HCT116 (cell line): Measurements from ENCODE around the gene PCDHGC4. TPM values are rescaled to one million over a fixed set of nuclear protein-coding genes. Genes with fewer than 3 reads are reported as not detected.

ENCODE experiments used
- ATAC-seq: fragments of 200-7000 bp; cut with Tn5 transposase; 2 replicates; pipeline ENCODE4 v1.9.1; 2020; ENCODE audit warnings: mild to moderate bottlenecking, moderate library complexity
- BruUV-seq: library from RNA; stranded (reverse); fragments of 400-500 nt; replicated peaks from 2 replicates; lab custom pipeline; 2021; lab: Mats Ljungman, UMichigan
- CTCF ChIA-PET: fragments of 300-600 bp; sonication (Branson Sonifier 250); formaldehyde crosslinking; loops from one replicate; lab custom pipeline; 2021; ENCODE audit warnings: antibody characterized with exemption; lab: Charles Lee
- POLR2A ChIA-PET: fragments of 300-600, 350-600 bp; sonication (Branson Sonifier 250); formaldehyde crosslinking; loops from one replicate; lab custom pipeline; 2021; ENCODE audit warnings: antibody characterized with exemption; lab: Charles Lee
- RAD21 ChIA-PET, 2 experiments: fragments of 300-600 bp; sonication (Branson Sonifier 250); formaldehyde crosslinking; loops; one replicate each; lab custom pipeline; 2023; ENCODE audit warnings: low total read pairs in 2 of 2; ENCODE audit not compliant: uncharacterized antibody in 2 of 2, unreplicated experiment in 2 of 2, low non-redundant PET in 1 of 2; lab: Charles Lee
- DNase-seq: peaks from one replicate; pipeline ENCODE4 v3.0.0-alpha.2; 2010; ENCODE audit warnings: low read depth, low spot score
- H2AFZ ChIP-seq: fragments of 200-600 bp; shearing (Covaris generic), sonication (generic); 2 replicates; pipeline ENCODE4 v1.6.1; 2017; ENCODE audit warnings: low read depth, mixed run types, mixed read lengths, antibody characterized with exemption, low read length; ENCODE audit not compliant: poor library complexity, severe bottlenecking
- H3K27ac ChIP-seq: 2 replicates; pipeline ENCODE4 v1.5.1; 2012; ENCODE audit warnings: low read depth, low read length
- H3K27me3 ChIP-seq: fragments of 200-600 bp; sonication (generic); 2 replicates; pipeline ENCODE4 v1.6.1; 2016; ENCODE audit warnings: mixed run types, low read length, mixed read lengths; ENCODE audit not compliant: insufficient read depth
- H3K36me3 ChIP-seq, 2 experiments: fragments of 200-500 bp in 1 of 2; fragments of 200-600 bp in 1 of 2; sonication (Bioruptor generic) in 1 of 2; sonication (generic) in 1 of 2; 2 replicates each; pipeline versions ENCODE4 v1.5.1 to v1.6.1; 2014 to 2016; ENCODE audit warnings: low read length in 2 of 2, inconsistent platforms in 1 of 2, mixed read lengths in 1 of 2, mixed run types in 1 of 2; ENCODE audit not compliant: insufficient read depth in 2 of 2, control insufficient read depth in 1 of 2
- H3K4me1 ChIP-seq, 2 experiments: fragments of 200-600 bp in 1 of 2; sonication (generic) in 1 of 2; 2 replicates each; pipeline versions ENCODE4 v1.5.1 to v1.6.1; 2012 to 2017; ENCODE audit warnings: low read length in 2 of 2, inconsistent platforms in 1 of 2, mild to moderate bottlenecking in 1 of 2, mixed read lengths in 1 of 2, mixed run types in 1 of 2, moderate library complexity in 1 of 2; ENCODE audit not compliant: insufficient read depth in 2 of 2, control insufficient read depth in 1 of 2
- H3K4me2 ChIP-seq: fragments of 200-600 bp; sonication (generic); 2 replicates; pipeline ENCODE4 v1.6.1; 2017; ENCODE audit warnings: mixed run types, low read length, mixed read lengths
- H3K4me3 ChIP-seq, 2 experiments: fragments of 200-600 bp in 1 of 2; sonication (generic) in 1 of 2; replicated peaks in 1 of 2; 2 replicates each; pipeline ENCODE4 v1.5.1; 2011 to 2016; ENCODE audit warnings: low read length in 2 of 2, control low read depth in 1 of 2, low read depth in 1 of 2, mild to moderate bottlenecking in 1 of 2, mixed read lengths in 1 of 2, mixed run types in 1 of 2
- H3K79me2 ChIP-seq: fragments of 200-600 bp; sonication (generic); 2 replicates; pipeline ENCODE4 v1.6.1; 2017; ENCODE audit warnings: mild to moderate bottlenecking, mixed run types, low read length, moderate library complexity, mixed read lengths; ENCODE audit not compliant: insufficient read depth
- H3K9ac ChIP-seq: fragments of 200-600 bp; sonication (generic); 2 replicates; pipeline ENCODE4 v1.6.1; 2016; ENCODE audit warnings: low read length, mixed read lengths
- H3K9me2 ChIP-seq: fragments of 200-600 bp; sonication (generic), shearing (Covaris generic); 2 replicates; pipeline ENCODE4 v1.6.1; 2017; ENCODE audit warnings: mixed run types, mild to moderate bottlenecking, moderate library complexity; ENCODE audit not compliant: insufficient read depth
- H3K9me3 ChIP-seq, 2 experiments: fragments of 200-500 bp in 1 of 2; fragments of 200-600 bp in 1 of 2; sonication (Bioruptor generic) in 1 of 2; sonication (generic) in 1 of 2; 2 replicates each; pipeline ENCODE4 v1.6.1; 2014 to 2017; ENCODE audit warnings: low read length in 2 of 2, mixed read lengths in 2 of 2, inconsistent platforms in 1 of 2, low read depth in 1 of 2, mild to moderate bottlenecking in 1 of 2, mixed run types in 1 of 2, moderate library complexity in 1 of 2; ENCODE audit not compliant: control insufficient read depth in 1 of 2, insufficient read depth in 1 of 2
- H4K20me1 ChIP-seq: fragments of 200-600 bp; sonication (generic), shearing (Covaris generic); 2 replicates; pipeline ENCODE4 v1.6.1; 2017; ENCODE audit warnings: mixed run types, mild to moderate bottlenecking, moderate library complexity; ENCODE audit not compliant: insufficient read depth
- ATF3 ChIP-seq: IDR thresholded peaks from 2 replicates; pipeline ENCODE4 v1.6.1; 2012
- CBX3 ChIP-seq: IDR thresholded peaks from 2 replicates; pipeline ENCODE4 v1.6.1; 2012; ENCODE audit warnings: low read depth
- CEBPB ChIP-seq: IDR thresholded peaks from 2 replicates; pipeline ENCODE4 v1.6.1; 2012; ENCODE audit warnings: low read depth
- CTCF ChIP-seq, 3 experiments: fragments of 200-600 bp in 1 of 3; sonication (generic) in 1 of 3; IDR thresholded peaks in 2 of 3; conservative IDR thresholded peaks in 1 of 3; 2 replicates each; pipeline ENCODE4 v1.5.1; 2012 to 2017; ENCODE audit warnings: low read depth in 2 of 3, low read length in 2 of 3, antibody characterized with exemption in 1 of 3, borderline replicate concordance in 1 of 3, control low read depth in 1 of 3, mild to moderate bottlenecking in 1 of 3, mixed read lengths in 1 of 3, mixed run types in 1 of 3, moderate library complexity in 1 of 3; ENCODE audit not compliant: insufficient read depth in 1 of 3
- EGR1 ChIP-seq: IDR thresholded peaks from 2 replicates; pipeline ENCODE4 v1.6.1; 2012; ENCODE audit warnings: low read depth
- ELF1 ChIP-seq: IDR thresholded peaks from 2 replicates; pipeline ENCODE4 v1.6.1; 2012; ENCODE audit warnings: low read depth, borderline replicate concordance
- EZH2 ChIP-seq: fragments of 200-600 bp; sonication (generic); IDR thresholded peaks from 2 replicates; pipeline ENCODE4 v1.6.1; 2017; ENCODE audit warnings: antibody characterized with exemption, mixed run types
- EZH2phosphoT487 ChIP-seq: fragments of 200-600 bp; IDR thresholded peaks from 2 replicates; pipeline ENCODE4 v1.6.1; 2018; ENCODE audit warnings: antibody characterized with exemption, borderline replicate concordance
- FOSL1 ChIP-seq: IDR thresholded peaks from 2 replicates; pipeline ENCODE4 v1.6.1; 2012; ENCODE audit warnings: low read depth
- JUND ChIP-seq: IDR thresholded peaks from 2 replicates; pipeline ENCODE4 v1.6.1; 2012
- MAX ChIP-seq: IDR thresholded peaks from 2 replicates; pipeline ENCODE4 v1.6.1; 2012
- POLR2AphosphoS5 ChIP-seq: IDR thresholded peaks from 2 replicates; pipeline ENCODE4 v1.6.1; 2011; ENCODE audit warnings: mild to moderate bottlenecking, low read depth, low read length, moderate library complexity
- REST ChIP-seq: IDR thresholded peaks from 2 replicates; pipeline ENCODE4 v1.6.1; 2012; ENCODE audit warnings: low read depth
- SIN3A ChIP-seq: IDR thresholded peaks from 2 replicates; pipeline ENCODE4 v1.6.1; 2012; ENCODE audit warnings: low read depth
- SP1 ChIP-seq: IDR thresholded peaks from 2 replicates; pipeline ENCODE4 v1.6.1; 2012; ENCODE audit warnings: low read depth
- TCF7L2 ChIP-seq: IDR thresholded peaks from 2 replicates; pipeline ENCODE4 v1.7.0; 2011; ENCODE audit warnings: borderline replicate concordance, inconsistent platforms; ENCODE audit not compliant: insufficient read depth, insufficient read length; ENCODE audit errors: extremely low read depth
- ZBTB33 ChIP-seq: IDR thresholded peaks from 2 replicates; pipeline ENCODE4 v1.6.1; 2011; ENCODE audit warnings: mild to moderate bottlenecking, low read length, moderate library complexity; ENCODE audit not compliant: insufficient replicate concordance; ENCODE audit errors: extremely low read depth
- ZFX ChIP-seq: fragments of 450-650 bp; IDR thresholded peaks from 2 replicates; pipeline ENCODE4 v1.6.1; 2017
- intact Hi-C: fragments of 100-400 bp; cut with micrococcal nuclease; formaldehyde crosslinking; loops from 2 replicates; pipeline ENCODE4 v1.10.0; 2022
- total RNA-seq: library from RNA; stranded (reverse); gene quantifications from one replicate; pipeline ENCODE4 v1.2.1, GENCODE V29; 2021; ENCODE audit not compliant: unreplicated experiment

PCDHGC4 gene
- total RNA-seq, 1 experiment from 2014 or later: 0.05 TPM

- Histone ChIP-seq H3K9me3 (no peaks in the 10 kb centered on the region), H3K27me3 (no peaks in the 10 kb centered on the region), H3K9me2 (no peaks in the 10 kb centered on the region), H3K9ac (no peak overlapping the region), H3K79me2 (no peaks in the 10 kb centered on the region), H3K4me2 (no peak overlapping the region), H2AFZ (no peak overlapping the region), H3K27ac (no peak overlapping the region), H4K20me1 (no peaks in the 10 kb centered on the region), H3K4me1 (no peaks in the 10 kb centered on the region), H3K36me3 (no peaks in the 10 kb centered on the region), H3K4me3 (no peak overlapping the region)
- ChIA-PET CTCF (no interaction called here), POLR2A (no interaction called here), RAD21 (no interaction called here)
- DNase-seq (no peak), ATAC-seq (no peak)
- intact Hi-C loops: no loop called here
- TF ChIP-seq CBX3: no peak
- TF ChIP-seq CEBPB: no peak
- TF ChIP-seq ZBTB33: no peak
- TF ChIP-seq POLR2AphosphoS5: no peak
- TF ChIP-seq EZH2phosphoT487: no peak
- TF ChIP-seq FOSL1: no peak
- TF ChIP-seq CTCF (IDR thresholded peaks at IDR 0.05 in 2 of 3, conservative IDR thresholded peaks at IDR 0.05 in 1 of 3; ENCODE audit: borderline replicate concordance in 1 of 3, insufficient read depth in 1 of 3, low read depth in 2 of 3, low read length in 2 of 3): no peak
- no peak for TF ChIP-seq TCF7L2
- no peak for TF ChIP-seq REST
- no peak for TF ChIP-seq MAX
- no peak for TF ChIP-seq ATF3
- TF ChIP-seq JUND: no peak
- no peak for TF ChIP-seq EZH2
- no peak for TF ChIP-seq SP1
- TF ChIP-seq ELF1: no peak
- no peak for TF ChIP-seq ZFX
- no peak for TF ChIP-seq EGR1
- TF ChIP-seq SIN3A: no peak
- BruUV-seq: no TSS peak
Measured at GRCh38 chr5:141492168-141492885, 7.5 kb downstream of the PCDHGC4 start.
